Thyroid gland (tissue), 4 donors: ENCODE measurements around the gene SMIM3. TPM values are rescaled to one million over a fixed set of nuclear protein-coding genes. Genes with fewer than 3 reads are reported as not detected.

Experiments
- DNase-seq, 2 donors: peaks; one replicate each; pipeline ENCODE4 v3.0.0-alpha.2; 2019
- H3K27ac ChIP-seq, 3 donors: fragments of 200-600 bp; sonication (generic); 1 replicate in 2 of 3; 2 replicates in 1 of 3; pipeline ENCODE4 v1.5.1; 2016 to 2019; ENCODE audit warnings: mild to moderate bottlenecking in 1 of 3, moderate library complexity in 1 of 3
- H3K27me3 ChIP-seq: fragments of 200-600 bp; sonication (generic); one replicate; pipeline ENCODE4 v1.5.1; 2019
- H3K36me3 ChIP-seq, 2 donors: fragments of 200-600 bp; sonication (generic); one replicate each; pipeline ENCODE4 v1.5.1; 2016 to 2019
- H3K4me1 ChIP-seq, 2 donors: fragments of 200-600 bp; sonication (generic); one replicate each; pipeline ENCODE4 v1.5.1; 2017 to 2019
- H3K4me3 ChIP-seq, 3 donors: fragments of 200-600 bp; sonication (generic); replicated peaks in 1 of 3; 1 replicate in 2 of 3; 2 replicates in 1 of 3; pipeline ENCODE4 v1.5.1; 2016; ENCODE audit warnings: mild to moderate bottlenecking in 1 of 3
- H3K9me3 ChIP-seq: fragments of 200-600 bp; sonication (generic); one replicate; pipeline ENCODE4 v1.5.1; 2017
- POLR2A ChIP-seq, 2 donors: fragments of 450-650 bp; IDR thresholded peaks; one replicate each; pipeline ENCODE4 v1.6.1; 2017; ENCODE audit warnings: antibody characterized with exemption in 2 of 2, mild to moderate bottlenecking in 2 of 2, moderate library complexity in 1 of 2
- WGBS, 2 donors: methylation state at CpG; one replicate each; pipeline ENCODE4 v1.1.5; 2017; 5-methylcytosine and 5-hydroxymethylcytosine counted together
- intact Hi-C: fragments of 100-400 bp; cut with DNase I; formaldehyde crosslinking; loops from one replicate; pipeline ENCODE4 v1.15.1; 2023
- total RNA-seq, 4 donors: library from RNA; depleted of rRNA; stranded (reverse); fragments of >200 nt; gene quantifications; one replicate each; pipeline ENCODE4 v1.2.3, GENCODE V29; 2016
- TF ChIP-seq, protein P1 (sequence below), 6 experiments: fragments of 200-600 bp in 3 of 6; fragments of 450-650 bp in 3 of 6; sonication (generic) in 3 of 6; IDR thresholded peaks; one replicate each; pipeline ENCODE4 v1.5.1; 2016 to 2019; ENCODE audit warnings: antibody characterized with exemption in 6 of 6, mild to moderate bottlenecking in 2 of 6, inconsistent platforms in 1 of 6, moderate library complexity in 1 of 6

The SMIM3 gene
- total RNA-seq, 4 donors from 2014 or later = 17.8 to 47.3 (median 24.1) TPM

- WGBS, 2 donors = 93 to 98% methylated on average over 2 of the region's 2 CpGs
- Histone ChIP-seq H3K36me3 (peaks cover 9 to 12% of the 10 kb centered on the region in 2 donors), H3K9me3 (no peaks in the 10 kb centered on the region), H3K4me1 (peaks cover 0 to 8% of the 10 kb centered on the region in 2 donors), H3K4me3 (no peak overlapping the region), H3K27ac (no peak overlapping the region), H3K27me3 (no peaks in the 10 kb centered on the region)
- TF ChIP-seq, protein P1, sequence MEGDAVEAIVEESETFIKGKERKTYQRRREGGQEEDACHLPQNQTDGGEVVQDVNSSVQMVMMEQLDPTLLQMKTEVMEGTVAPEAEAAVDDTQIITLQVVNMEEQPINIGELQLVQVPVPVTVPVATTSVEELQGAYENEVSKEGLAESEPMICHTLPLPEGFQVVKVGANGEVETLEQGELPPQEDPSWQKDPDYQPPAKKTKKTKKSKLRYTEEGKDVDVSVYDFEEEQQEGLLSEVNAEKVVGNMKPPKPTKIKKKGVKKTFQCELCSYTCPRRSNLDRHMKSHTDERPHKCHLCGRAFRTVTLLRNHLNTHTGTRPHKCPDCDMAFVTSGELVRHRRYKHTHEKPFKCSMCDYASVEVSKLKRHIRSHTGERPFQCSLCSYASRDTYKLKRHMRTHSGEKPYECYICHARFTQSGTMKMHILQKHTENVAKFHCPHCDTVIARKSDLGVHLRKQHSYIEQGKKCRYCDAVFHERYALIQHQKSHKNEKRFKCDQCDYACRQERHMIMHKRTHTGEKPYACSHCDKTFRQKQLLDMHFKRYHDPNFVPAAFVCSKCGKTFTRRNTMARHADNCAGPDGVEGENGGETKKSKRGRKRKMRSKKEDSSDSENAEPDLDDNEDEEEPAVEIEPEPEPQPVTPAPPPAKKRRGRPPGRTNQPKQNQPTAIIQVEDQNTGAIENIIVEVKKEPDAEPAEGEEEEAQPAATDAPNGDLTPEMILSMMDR (IDR thresholded peaks at IDR 0.05) = no peak
- TF ChIP-seq POLR2A (IDR thresholded peaks at IDR 0.05) = no peak
- intact Hi-C loops = no loop called here
- DNase-seq = no peak
These were observed 16.4 kb downstream of the SMIM3 start for GRCh38 chr5:150794927-150795326.

- H3K9me3 ChIP-seq = no peaks in the 10 kb centered on the region
- no peaks in the 10 kb centered on the region for H3K27me3 ChIP-seq
- intact Hi-C loops = no loop called here
- no peak overlapping the region for H3K4me3 ChIP-seq
- 94 to 97% methylated on average over 2 of the region's 2 CpGs for WGBS, 2 donors
- DNase-seq = no peak
- TF ChIP-seq, protein P1 (IDR thresholded peaks at IDR 0.05) = no peak
- no peak for TF ChIP-seq POLR2A (IDR thresholded peaks at IDR 0.05)
- no peak overlapping the region for H3K27ac ChIP-seq
- H3K4me1 ChIP-seq = peaks cover 0 to 3% of the 10 kb centered on the region in 2 donors
- H3K36me3 ChIP-seq = peaks cover 9 to 12% of the 10 kb centered on the region in 2 donors
These were observed 18.8 kb downstream of the SMIM3 start for GRCh38 chr5:150797384-150797783.

GRCh38 chr5:150801117-150801927 is 22.8 kb downstream of the SMIM3 start:
- H3K27me3 ChIP-seq = no peaks in the 10 kb centered on the region
- peak overlapping the region in 1 of 3 donors; percentile 14 for H3K4me3 ChIP-seq
- WGBS, 2 donors = 8 to 11% methylated on average over 15 of the region's 15 CpGs
- no peaks in the 10 kb centered on the region for H3K36me3 ChIP-seq
- no peaks in the 10 kb centered on the region for H3K9me3 ChIP-seq
- DNase-seq = peak in 1 of 2 donors; percentile 23
- intact Hi-C loops = loop anchor here (5.0 kb wide), 1 partner anchor 366 kb away; no protein-coding TSS in a partner anchor
- H3K27ac ChIP-seq = peak overlapping the region in 1 of 3 donors; percentile 8
- TF ChIP-seq, protein P1 (IDR thresholded peaks at IDR 0.05) = peak in 5 of 6 experiments; percentile 38 to 75 (median 43)
- TF ChIP-seq POLR2A (IDR thresholded peaks at IDR 0.05) = no peak
- H3K4me1 ChIP-seq = peaks cover 0 to 3% of the 10 kb centered on the region in 2 donors

GRCh38 chr5:150804388-150804787 is 25.8 kb downstream of the SMIM3 start:
- Histone ChIP-seq H3K4me1 (peaks cover 0 to 3% of the 10 kb centered on the region in 2 donors), H3K36me3 (no peaks in the 10 kb centered on the region), H3K4me3 (no peak overlapping the region), H3K27me3 (no peaks in the 10 kb centered on the region), H3K27ac (no peak overlapping the region), H3K9me3 (no peaks in the 10 kb centered on the region)
- WGBS, 2 donors = 93 to 94% methylated on average over 6 of the region's 6 CpGs
- intact Hi-C loops = loop anchor here (5.0 kb wide), 1 partner anchor 363 kb away; no protein-coding TSS in a partner anchor
- no peak for DNase-seq
- no peak for TF ChIP-seq POLR2A (IDR thresholded peaks at IDR 0.05)
- TF ChIP-seq, protein P1 (IDR thresholded peaks at IDR 0.05) = no peak

DNA sequence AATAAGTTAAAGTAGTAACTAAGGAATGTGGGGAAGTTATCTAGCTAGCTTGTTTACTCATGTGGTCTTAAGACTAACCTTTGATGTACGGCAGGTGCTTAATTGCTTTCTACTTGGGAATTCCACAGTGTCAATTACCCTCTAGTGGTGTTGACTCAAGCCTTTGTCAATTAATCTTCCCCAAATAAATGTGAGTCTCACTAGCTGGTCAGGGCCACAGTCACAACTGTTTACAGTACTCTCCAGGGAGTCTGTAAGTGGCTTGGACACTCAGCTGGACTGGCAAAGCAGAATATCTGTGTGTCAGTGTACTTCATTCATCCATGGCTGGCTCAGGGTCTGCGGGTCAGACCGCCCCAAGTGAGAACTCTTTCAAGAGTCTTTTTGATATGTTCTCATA is 30.8 kb downstream of the SMIM3 start:
- Histone ChIP-seq H3K4me1 (no peaks in the 10 kb centered on the region), H3K36me3 (no peaks in the 10 kb centered on the region), H3K4me3 (no peak overlapping the region), H3K27me3 (no peaks in the 10 kb centered on the region), H3K9me3 (no peaks in the 10 kb centered on the region), H3K27ac (no peak overlapping the region)
- 73 to 81% methylated on average over 3 of the region's 3 CpGs for WGBS, 2 donors
- no peak for DNase-seq
- intact Hi-C loops = loop anchor here (5.0 kb wide), 1 partner anchor 38 kb away; the partner anchor contains the start of gene IRGM
- TF ChIP-seq, protein P1 (IDR thresholded peaks at IDR 0.05) = no peak
- no peak for TF ChIP-seq POLR2A (IDR thresholded peaks at IDR 0.05)
